HG03520 (cell line): Measurements from ENCODE around the gene VCAN.

Experiments
- ATAC-seq: cut with Tn5 transposase; IDR thresholded peaks from one replicate; pipeline ENCODE4 v1.9.1; 2021; ENCODE audit warnings: mild to moderate bottlenecking, moderate library complexity; ENCODE audit not compliant: unreplicated experiment

VCAN gene

DNA sequence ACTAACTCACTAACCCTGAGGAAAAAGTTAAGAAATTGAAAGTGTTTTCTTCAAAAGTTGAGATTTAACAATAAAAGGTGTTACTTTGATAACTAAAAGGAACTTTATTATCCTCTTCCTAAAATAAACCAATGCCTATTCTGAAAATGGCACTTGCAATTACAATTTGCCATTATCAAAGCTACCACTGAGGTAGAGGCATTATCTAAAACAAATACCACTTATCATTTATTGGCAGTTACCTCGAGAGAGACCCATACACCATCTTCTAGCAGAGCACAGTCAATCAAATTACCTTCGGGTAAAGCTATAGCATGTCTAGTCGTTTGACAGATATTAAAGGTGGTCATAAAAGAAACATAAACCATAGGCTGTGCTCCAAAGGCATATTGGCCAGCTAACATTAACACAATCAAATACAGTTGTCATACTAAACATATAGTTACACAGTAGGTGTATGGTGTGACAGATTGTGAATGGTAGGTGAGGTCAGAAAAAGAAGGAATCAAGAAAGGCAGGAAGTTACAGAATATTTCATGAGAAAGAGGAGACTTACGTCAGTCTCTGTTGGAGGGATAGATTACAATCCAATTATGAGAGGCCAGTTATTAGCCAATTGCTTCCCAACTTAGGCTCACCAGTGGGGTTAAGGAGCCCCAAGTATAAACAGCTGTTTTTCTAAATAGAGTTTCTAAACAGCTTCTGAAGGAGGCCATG is 56.3 kb downstream of the VCAN start:
- no peak for ATAC-seq

GRCh38 chr5:83528439-83528769 is 56.9 kb downstream of the VCAN start:
- no peak for ATAC-seq

DNA sequence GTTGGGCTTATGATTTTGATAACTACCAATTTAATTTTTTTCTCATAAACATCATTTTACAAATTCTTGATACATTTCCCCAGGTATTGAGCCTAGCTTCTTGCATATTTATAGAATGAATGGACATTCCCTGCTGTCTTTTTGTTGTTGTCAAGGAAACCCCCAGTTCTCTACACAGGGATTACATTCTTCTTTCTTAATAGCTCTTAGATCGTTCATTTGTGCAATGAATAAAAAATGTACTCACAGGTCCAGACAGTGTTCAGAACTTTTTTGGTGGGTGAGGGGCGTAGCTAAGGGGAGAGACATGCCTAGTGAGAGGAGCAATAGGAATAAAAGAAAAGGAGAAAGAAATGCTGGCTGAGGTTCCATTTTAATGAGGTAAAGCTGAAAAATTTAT is 58.6 kb downstream of the VCAN start:
- no peak for ATAC-seq

DNA sequence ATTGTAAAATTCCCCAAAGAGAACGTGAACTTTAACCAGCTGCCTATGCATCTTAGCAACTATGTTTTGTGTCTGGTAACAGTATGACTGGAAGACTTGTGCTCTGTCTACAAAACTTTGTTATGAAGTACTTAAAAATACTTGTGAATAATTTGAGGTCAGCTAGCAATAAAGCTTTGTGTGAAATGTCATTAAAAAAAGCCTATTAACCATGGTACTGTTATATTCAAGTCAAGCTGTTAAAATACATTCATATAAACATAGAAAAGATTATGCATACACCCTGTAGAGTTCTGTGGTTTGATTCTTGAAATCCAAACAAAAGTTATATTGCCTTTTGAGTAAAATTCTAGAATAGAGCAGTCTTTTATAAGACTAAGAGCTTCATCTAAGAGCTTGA is 60.1 kb downstream of the VCAN start:
- no peak for ATAC-seq

DNA sequence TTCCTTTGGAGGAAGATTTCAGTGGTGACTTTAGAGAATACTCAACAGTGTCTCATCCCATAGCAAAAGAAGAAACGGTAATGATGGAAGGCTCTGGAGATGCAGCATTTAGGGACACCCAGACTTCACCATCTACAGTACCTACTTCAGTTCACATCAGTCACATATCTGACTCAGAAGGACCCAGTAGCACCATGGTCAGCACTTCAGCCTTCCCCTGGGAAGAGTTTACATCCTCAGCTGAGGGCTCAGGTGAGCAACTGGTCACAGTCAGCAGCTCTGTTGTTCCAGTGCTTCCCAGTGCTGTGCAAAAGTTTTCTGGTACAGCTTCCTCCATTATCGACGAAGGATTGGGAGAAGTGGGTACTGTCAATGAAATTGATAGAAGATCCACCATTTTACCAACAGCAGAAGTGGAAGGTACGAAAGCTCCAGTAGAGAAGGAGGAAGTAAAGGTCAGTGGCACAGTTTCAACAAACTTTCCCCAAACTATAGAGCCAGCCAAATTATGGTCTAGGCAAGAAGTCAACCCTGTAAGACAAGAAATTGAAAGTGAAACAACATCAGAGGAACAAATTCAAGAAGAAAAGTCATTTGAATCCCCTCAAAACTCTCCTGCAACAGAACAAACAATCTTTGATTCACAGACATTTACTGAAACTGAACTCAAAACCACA is 67.4 kb downstream of the VCAN start:
- peak; percentile 72 for ATAC-seq

- no peak for ATAC-seq
Observed at GRCh38 chr5:83539463-83539790, 67.9 kb downstream of the VCAN start.

DNA sequence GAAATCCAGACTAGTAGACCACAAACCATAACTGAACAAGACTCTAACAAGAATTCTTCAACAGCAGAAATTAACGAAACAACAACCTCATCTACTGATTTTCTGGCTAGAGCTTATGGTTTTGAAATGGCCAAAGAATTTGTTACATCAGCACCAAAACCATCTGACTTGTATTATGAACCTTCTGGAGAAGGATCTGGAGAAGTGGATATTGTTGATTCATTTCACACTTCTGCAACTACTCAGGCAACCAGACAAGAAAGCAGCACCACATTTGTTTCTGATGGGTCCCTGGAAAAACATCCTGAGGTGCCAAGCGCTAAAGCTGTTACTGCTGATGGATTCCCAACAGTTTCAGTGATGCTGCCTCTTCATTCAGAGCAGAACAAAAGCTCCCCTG is 68.6 kb downstream of the VCAN start:
- ATAC-seq: no peak

DNA sequence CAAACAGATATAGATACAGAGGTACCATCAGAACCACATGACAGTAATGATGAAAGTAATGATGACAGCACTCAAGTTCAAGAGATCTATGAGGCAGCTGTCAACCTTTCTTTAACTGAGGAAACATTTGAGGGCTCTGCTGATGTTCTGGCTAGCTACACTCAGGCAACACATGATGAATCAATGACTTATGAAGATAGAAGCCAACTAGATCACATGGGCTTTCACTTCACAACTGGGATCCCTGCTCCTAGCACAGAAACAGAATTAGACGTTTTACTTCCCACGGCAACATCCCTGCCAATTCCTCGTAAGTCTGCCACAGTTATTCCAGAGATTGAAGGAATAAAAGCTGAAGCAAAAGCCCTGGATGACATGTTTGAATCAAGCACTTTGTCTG is 69.2 kb downstream of the VCAN start:
- ATAC-seq: no peak

- no peak for ATAC-seq
Observed at GRCh38 chr5:83542839-83543238, 71.3 kb downstream of the VCAN start.

- no peak for ATAC-seq
Observed at GRCh38 chr5:83543898-83544297, 72.4 kb downstream of the VCAN start.

- ATAC-seq: no peak
Observed at GRCh38 chr5:83547161-83547560, 75.6 kb downstream of the VCAN start.

DNA sequence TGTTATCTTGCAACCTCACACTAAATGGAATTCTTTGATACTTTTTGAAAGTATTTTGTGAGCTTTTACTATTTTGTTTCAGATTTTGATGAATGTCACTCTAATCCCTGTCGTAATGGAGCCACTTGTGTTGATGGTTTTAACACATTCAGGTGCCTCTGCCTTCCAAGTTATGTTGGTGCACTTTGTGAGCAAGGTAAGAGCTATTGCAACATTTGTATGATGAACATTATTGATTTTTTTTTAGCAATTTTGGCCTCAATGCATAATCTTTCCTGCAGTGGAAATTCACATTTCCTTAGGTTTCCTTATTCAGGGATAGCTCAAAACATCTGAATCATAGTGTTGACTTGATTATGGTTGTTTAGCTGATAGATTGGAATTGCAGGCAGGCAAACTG is 76.3 kb downstream of the VCAN start:
- no peak for ATAC-seq

DNA sequence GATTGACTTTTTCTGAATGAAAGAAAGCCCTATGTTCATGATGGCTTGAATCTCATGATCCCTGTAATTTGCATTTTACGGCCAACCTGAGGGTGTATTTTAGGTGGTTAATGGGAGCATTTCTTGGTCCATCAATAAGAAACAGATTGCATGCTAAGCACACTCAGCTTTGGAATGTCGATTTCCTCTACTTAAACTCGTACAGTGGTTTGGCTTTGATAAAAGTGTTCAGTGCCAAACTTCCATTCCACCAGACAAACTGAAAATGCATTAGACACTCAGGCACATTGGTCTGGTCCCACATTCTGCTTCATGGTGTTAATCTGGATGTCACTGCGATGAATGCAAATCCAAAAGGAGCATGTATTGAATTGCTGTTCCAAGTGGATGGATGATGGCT is 77.0 kb downstream of the VCAN start:
- no peak for ATAC-seq

- no peak for ATAC-seq
Observed at GRCh38 chr5:83549076-83549475, 77.5 kb downstream of the VCAN start.

DNA sequence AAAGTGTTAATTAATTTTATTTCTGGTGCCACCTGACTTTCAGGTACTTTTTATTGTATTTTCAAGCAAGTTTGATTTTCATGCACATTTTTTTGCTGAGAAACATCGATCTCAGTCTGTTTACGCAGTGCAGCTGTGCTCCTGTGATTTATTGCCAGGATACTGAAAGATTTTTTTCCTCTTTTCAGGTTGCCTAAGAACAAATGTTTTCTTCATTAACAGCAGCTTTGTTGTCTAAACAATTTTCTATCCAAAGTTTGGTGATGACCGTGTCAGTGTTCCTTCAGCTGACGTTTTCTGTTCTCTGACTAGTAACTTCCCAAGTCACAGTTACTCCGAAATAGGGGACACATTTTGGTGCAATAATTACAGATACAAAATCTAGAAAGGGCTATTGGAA is 78.1 kb downstream of the VCAN start:
- ATAC-seq: no peak

GRCh38 chr5:83551821-83552220 is 80.3 kb downstream of the VCAN start:
- no peak for ATAC-seq

DNA sequence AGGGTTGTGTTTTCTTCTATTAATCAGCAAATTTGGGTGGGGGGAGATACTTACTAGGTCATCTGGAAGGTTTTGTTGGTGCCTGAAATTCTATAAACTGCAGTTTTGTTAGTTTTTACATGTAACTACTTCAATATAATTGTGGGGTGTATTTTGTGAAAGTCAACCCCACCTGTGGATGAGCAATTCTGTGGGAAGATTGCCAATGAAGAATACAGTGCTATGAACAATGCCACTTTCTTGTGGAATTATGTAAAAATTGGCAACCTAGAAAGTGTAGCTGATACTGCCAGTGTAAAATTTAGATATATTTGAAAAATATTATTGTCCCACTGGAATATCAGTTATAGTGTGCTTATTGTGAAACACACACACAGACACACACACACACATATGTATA is 80.7 kb downstream of the VCAN start:
- no peak for ATAC-seq

- ATAC-seq: no peak
Observed at GRCh38 chr5:83553000-83553486, 81.5 kb downstream of the VCAN start.

- no peak for ATAC-seq
Observed at GRCh38 chr5:83554133-83554532, 82.6 kb downstream of the VCAN start.

DNA sequence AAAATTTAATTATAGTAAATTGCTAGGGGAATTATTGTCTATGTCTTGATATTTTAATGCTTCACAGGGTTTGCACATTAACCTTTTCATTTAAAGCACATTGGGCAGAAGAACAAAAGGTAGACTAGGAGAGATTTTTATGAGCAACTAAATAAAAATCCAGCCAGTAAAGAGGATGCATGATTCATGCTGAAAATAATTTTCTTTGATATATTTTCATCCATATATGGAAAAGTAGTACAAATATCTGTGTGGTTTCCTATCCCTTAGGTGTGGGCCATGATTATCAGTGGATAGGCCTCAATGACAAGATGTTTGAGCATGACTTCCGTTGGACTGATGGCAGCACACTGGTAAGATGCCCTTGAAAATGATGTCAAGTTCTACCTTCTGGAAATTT is 83.1 kb downstream of the VCAN start:
- no peak for ATAC-seq

GRCh38 chr5:83555263-83555662 is 83.7 kb downstream of the VCAN start:
- no peak for ATAC-seq

DNA sequence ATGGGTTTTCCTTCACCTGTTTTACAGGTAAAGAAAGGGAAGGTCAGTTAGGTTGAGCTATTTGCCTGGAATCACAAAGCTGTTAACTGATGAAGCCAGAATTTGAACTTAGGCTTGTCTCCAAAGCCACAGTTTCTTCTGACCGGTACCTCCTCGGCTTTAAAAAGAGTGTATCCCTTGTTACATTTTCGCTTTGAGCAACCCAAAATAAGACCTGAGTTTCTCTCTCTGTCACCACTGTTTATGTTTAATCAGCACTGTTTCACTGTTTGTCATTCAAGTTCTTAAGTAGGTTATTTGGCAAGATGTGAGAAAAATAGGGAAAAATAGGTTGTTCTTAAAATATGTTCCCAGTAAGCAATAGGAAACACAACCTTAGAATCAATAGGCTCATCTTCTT is 84.6 kb downstream of the VCAN start:
- no peak for ATAC-seq
